ACC112 (cell line): ENCODE data around the gene HTR6.
"Not testable (repeated sequence)": the region's sequence is repeated elsewhere in the genome, so short reads cannot be mapped to it uniquely, and the experiment has no call there.

Experiments used
- H2AFZ ChIP-seq: fragments of 200-600 bp; sonication (generic); one replicate; pipeline ENCODE4 v1.6.0; 2017; ENCODE audit warnings: antibody characterized with exemption, low read length; ENCODE audit not compliant: unreplicated experiment
- H3K27ac ChIP-seq: fragments of 200-600 bp; sonication (generic); 2 replicates; pipeline ENCODE4 v1.5.1; 2014; ENCODE audit warnings: low read depth, mild to moderate bottlenecking, antibody characterized with exemption, low read length, moderate library complexity
- H3K27me3 ChIP-seq: fragments of 200-600 bp; sonication (generic); 2 replicates; pipeline ENCODE4 v1.6.1; 2014; ENCODE audit warnings: mild to moderate bottlenecking, antibody characterized with exemption, low read length, moderate library complexity, mixed read lengths; ENCODE audit not compliant: insufficient read depth
- H3K36me3 ChIP-seq: fragments of 200-600 bp; sonication (generic); 2 replicates; pipeline ENCODE4 v1.6.1; 2016; ENCODE audit warnings: mild to moderate bottlenecking, antibody characterized with exemption, low read length, moderate library complexity, mixed read lengths; ENCODE audit not compliant: insufficient read depth
- H3K4me1 ChIP-seq: fragments of 200-600 bp; sonication (generic); one replicate; pipeline ENCODE4 v1.6.1; 2016; ENCODE audit warnings: low read length, mixed read lengths; ENCODE audit not compliant: insufficient read depth, unreplicated experiment, control insufficient read depth
- H3K4me3 ChIP-seq: fragments of 200-600 bp; sonication (generic); 2 replicates; pipeline ENCODE4 v1.5.1; 2014; ENCODE audit warnings: mild to moderate bottlenecking, low read depth, low read length
- H3K79me2 ChIP-seq: fragments of 200-600 bp; sonication (generic); one replicate; pipeline ENCODE4 v1.6.0; 2016; ENCODE audit warnings: low read length; ENCODE audit not compliant: control insufficient read depth, unreplicated experiment, insufficient read depth

HTR6 gene

GRCh38 chr1:19625291-19625937 lies 39.3 kb upstream of the HTR6 start:
- Histone ChIP-seq H3K79me2 (peaks cover 20% of the 10 kb centered on the region), H3K27ac (no peak overlapping the region), H2AFZ (no peak overlapping the region), H3K36me3 (peaks cover 34% of the 10 kb centered on the region), H3K27me3 (no peaks in the 10 kb centered on the region), H3K4me1 (peaks cover 32% of the 10 kb centered on the region), H3K4me3 (no peak overlapping the region)

- Histone ChIP-seq H2AFZ (no peak overlapping the region), H3K27me3 (no peaks in the 10 kb centered on the region)
Measured at GRCh38 chr1:19628879-19629278, 35.8 kb upstream of the HTR6 start.

GRCh38 chr1:19629357-19629756 lies 35.3 kb upstream of the HTR6 start:
- no peaks in the 10 kb centered on the region for H3K4me1 ChIP-seq
- no peak overlapping the region for H2AFZ ChIP-seq
- H3K36me3 ChIP-seq: peaks cover 24% of the 10 kb centered on the region
- no peak overlapping the region for H3K27ac ChIP-seq
- H3K79me2 ChIP-seq: peaks cover 4% of the 10 kb centered on the region
- no peak overlapping the region for H3K4me3 ChIP-seq
- no peaks in the 10 kb centered on the region for H3K27me3 ChIP-seq

More at GRCh38 chr1:19628879-19629278, 35.8 kb upstream of the HTR6 start:
- Histone ChIP-seq H3K4me1 (no peaks in the 10 kb centered on the region), H3K79me2 (peaks cover 4% of the 10 kb centered on the region), H3K36me3 (peaks cover 26% of the 10 kb centered on the region), H3K4me3 (no peak overlapping the region), H3K27ac (no peak overlapping the region)

GRCh38 chr1:19630192-19630591 lies 34.5 kb upstream of the HTR6 start:
- H3K27me3 ChIP-seq, H3K4me1 ChIP-seq, H3K4me3 ChIP-seq, H3K79me2 ChIP-seq, H2AFZ ChIP-seq, H3K27ac ChIP-seq: not testable (repeated sequence)
- peaks cover 16% of the 10 kb centered on the region for H3K36me3 ChIP-seq

GRCh38 chr1:19630720-19631395 lies 33.8 kb upstream of the HTR6 start:
- Histone ChIP-seq H3K79me2 (no peaks in the 10 kb centered on the region), H3K4me1 (peaks cover 6% of the 10 kb centered on the region), H2AFZ (no peak overlapping the region), H3K27me3 (no peaks in the 10 kb centered on the region), H3K4me3 (no peak overlapping the region), H3K36me3 (peaks cover 15% of the 10 kb centered on the region; the same call in 1 of the 2 replicates), H3K27ac (no peak overlapping the region)

- H3K79me2 ChIP-seq: no peaks in the 10 kb centered on the region
- peaks cover 9% of the 10 kb centered on the region for H3K4me1 ChIP-seq
- H3K36me3 ChIP-seq: 0 out of 2 replicates have a peak, but pooled peaks cover 6% of the 10 kb centered on the region
- no peaks in the 10 kb centered on the region for H3K27me3 ChIP-seq
- H3K4me3 ChIP-seq: no peak overlapping the region
- H3K27ac ChIP-seq: no peak overlapping the region
- H2AFZ ChIP-seq: no peak overlapping the region
Measured at GRCh38 chr1:19632211-19632610, 32.5 kb upstream of the HTR6 start.

- peaks cover 9% of the 10 kb centered on the region for H3K4me1 ChIP-seq
- H3K27ac ChIP-seq: no peak overlapping the region
- H3K4me3 ChIP-seq: no peak overlapping the region
- no peaks in the 10 kb centered on the region for H3K79me2 ChIP-seq
- no peak overlapping the region for H2AFZ ChIP-seq
- 0 out of 2 replicates have a peak, but pooled peaks cover 6% of the 10 kb centered on the region for H3K36me3 ChIP-seq
- no peaks in the 10 kb centered on the region for H3K27me3 ChIP-seq
Measured at GRCh38 chr1:19633106-19633505, 31.6 kb upstream of the HTR6 start.

GRCh38 chr1:19635064-19635463 lies 29.6 kb upstream of the HTR6 start:
- not testable (repeated sequence) for H3K36me3 ChIP-seq, H2AFZ ChIP-seq, H3K27ac ChIP-seq, H3K27me3 ChIP-seq, H3K4me3 ChIP-seq, H3K79me2 ChIP-seq
- peaks cover 10% of the 10 kb centered on the region for H3K4me1 ChIP-seq

- Histone ChIP-seq H3K4me1 (peaks cover 16% of the 10 kb centered on the region), H3K36me3 (no peaks in the 10 kb centered on the region), H3K79me2 (no peaks in the 10 kb centered on the region), H3K27ac (peak overlapping the region; percentile 10; the same call in 1 of the 2 replicates), H3K27me3 (no peaks in the 10 kb centered on the region), H2AFZ (no peak overlapping the region), H3K4me3 (no peak overlapping the region)
Measured at GRCh38 chr1:19635646-19636045, 29.0 kb upstream of the HTR6 start.

GRCh38 chr1:19636065-19636464 lies 28.6 kb upstream of the HTR6 start:
- Histone ChIP-seq H3K27ac (peak overlapping the region; percentile 10; the same call in 1 of the 2 replicates), H3K27me3 (no peaks in the 10 kb centered on the region)

GRCh38 chr1:19636749-19637148 lies 27.9 kb upstream of the HTR6 start:
- peaks cover 18% of the 10 kb centered on the region for H3K4me1 ChIP-seq
- H3K27me3 ChIP-seq, H2AFZ ChIP-seq, H3K4me3 ChIP-seq, H3K36me3 ChIP-seq, H3K79me2 ChIP-seq, H3K27ac ChIP-seq: not testable (repeated sequence)

More at GRCh38 chr1:19636065-19636464, 28.6 kb upstream of the HTR6 start:
- Histone ChIP-seq H3K4me3 (no peak overlapping the region), H3K79me2 (no peaks in the 10 kb centered on the region), H2AFZ (no peak overlapping the region), H3K4me1 (peaks cover 18% of the 10 kb centered on the region), H3K36me3 (no peaks in the 10 kb centered on the region)
